Ovary (tissue), 9 donors: ENCODE results near the gene PLAC8. TPM values are rescaled to one million over a fixed set of nuclear protein-coding genes. Genes with fewer than 3 reads are reported as not detected.

Experiments
- DNase-seq, 5 donors: peaks; one replicate each; pipeline ENCODE4 v3.0.0-alpha.2; 2019 to 2020
- H3K27ac ChIP-seq, 2 donors: fragments of 200-600 bp; one replicate each; pipeline versions ENCODE4 v1.5.1 to v1.8.0; 2019 to 2022
- H3K27me3 ChIP-seq: fragments of 200-600 bp; one replicate; pipeline ENCODE4 v1.8.0; 2022
- H3K36me3 ChIP-seq: fragments of 200-600 bp; sonication (generic); one replicate; pipeline ENCODE4 v1.5.1; 2019
- H3K4me1 ChIP-seq: one replicate; pipeline ENCODE4 v1.8.1; 2013; ENCODE audit warnings: mild to moderate bottlenecking, moderate library complexity; ENCODE audit not compliant: insufficient read depth
- H3K4me3 ChIP-seq: fragments of 200-600 bp; sonication (generic); one replicate; pipeline ENCODE4 v1.5.1; 2017
- H3K9me3 ChIP-seq, 2 donors: fragments of 200-600 bp in 1 of 2; sonication (generic) in 1 of 2; one replicate each; pipeline versions ENCODE4 v1.5.1 to v1.8.1; 2013 to 2019; ENCODE audit warnings: mild to moderate bottlenecking in 1 of 2, moderate library complexity in 1 of 2
- EP300 ChIP-seq: sonication (generic); formaldehyde crosslinking; IDR thresholded peaks from one replicate; pipeline ENCODE4 v1.6.1; 2017; ENCODE audit warnings: antibody characterized with exemption
- POLR2A ChIP-seq: fragments of 450-650 bp; IDR thresholded peaks from one replicate; pipeline ENCODE4 v1.6.1; 2017; ENCODE audit warnings: antibody characterized with exemption, mild to moderate bottlenecking, moderate library complexity
- WGBS, 3 donors: extraction: QIAGEN DNeasy Blood & Tissue Kit in 1 of 3; methylation state at CpG; one replicate each; pipeline versions ENCODE4 v1.1.5 to v1.1.7; 2013 to 2017; 5-methylcytosine and 5-hydroxymethylcytosine counted together
- intact Hi-C, 4 donors: fragments of 100-400 bp; cut with DNase I; formaldehyde crosslinking; loops; one replicate each; pipeline versions ENCODE4 v1.11.0 to v1.15.1; 2022 to 2023
- polyA plus RNA-seq, 2 donors: library from polyadenylated mRNA; stranded (reverse); fragments of 200-250 nt in 1 of 2; fragments of 350-450 nt in 1 of 2; fragmentation: Illumina TruSeq in 1 of 2; extraction: RNeasy Lipid Tissue Mini Kit (QIAGEN cat#74804) in 1 of 2; gene quantifications; one replicate each; pipeline ENCODE4 v1.2.3, GENCODE V29; 2013 to 2014
- total RNA-seq, 7 donors: library from RNA; depleted of rRNA in 2 of 7; stranded (reverse); fragments of >200 nt in 2 of 7; fragmentation: NEBNext Ultra II Directional in 3 of 7; extraction: Animal tissue kit (Norgen Biotek cat#: 25700) in 3 of 7; gene quantifications; one replicate each; pipeline versions ENCODE4 v1.1.0 to v1.2.4, GENCODE V29; 2016 to 2023
- TF ChIP-seq, protein P1 (sequence below), 3 donors: fragments of 450-650 bp in 2 of 3; fragments of 200-600 bp in 1 of 3; IDR thresholded peaks; one replicate each; pipeline versions ENCODE4 v1.5.1 to v1.8.0; 2016 to 2022; ENCODE audit warnings: antibody characterized with exemption in 3 of 3, mild to moderate bottlenecking in 1 of 3
- donor health status: DM: no; HTN: no; CAD: no; lungs with moderate emphysema.
- donor health status: DM: no; HTN: no; CAD: no.
- donor health status: Bipolar disorder and iron deficiency.
- donor health status: DM: yes; HTN: yes; CAD: no.
- donor health status: DM: no; HTN: no; CAD: no.
- donor health status: DM: yes; HTN: yes; CAD: no.

PLAC8 gene
- total and polyA plus RNA-seq, 9 donors, result 0.40 to 15.4 (median 1.9) TPM

DNA sequence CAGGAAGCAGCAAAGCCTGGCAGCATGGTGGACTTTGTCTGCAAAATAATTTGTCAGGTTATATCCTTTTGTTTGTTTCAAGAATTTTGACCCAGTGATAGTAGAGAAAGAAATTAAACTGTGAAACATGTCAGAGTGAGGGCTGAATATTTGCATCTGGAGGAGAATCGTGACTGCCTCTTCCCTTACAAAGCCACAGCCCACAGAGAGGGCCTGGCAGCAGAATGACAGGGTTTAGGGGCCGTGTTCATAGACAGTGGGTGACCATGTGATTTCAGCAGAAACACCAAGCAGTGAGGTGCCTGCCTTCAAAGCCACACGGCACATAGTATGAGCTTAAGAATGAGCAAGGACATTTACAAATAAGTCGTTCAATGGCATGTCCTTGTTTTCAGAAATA, 24.4 kb upstream of the PLAC8 start:
- Histone ChIP-seq H3K27me3 (no peaks in the 10 kb centered on the region), H3K4me3 (no peak overlapping the region), H3K9me3 (peaks cover 0 to 4% of the 10 kb centered on the region in 2 donors), H3K27ac (no peak overlapping the region), H3K4me1 (no peaks in the 10 kb centered on the region), H3K36me3 (no peaks in the 10 kb centered on the region)
- TF ChIP-seq POLR2A, result no peak
- no peak for TF ChIP-seq EP300
- TF ChIP-seq, protein P1, sequence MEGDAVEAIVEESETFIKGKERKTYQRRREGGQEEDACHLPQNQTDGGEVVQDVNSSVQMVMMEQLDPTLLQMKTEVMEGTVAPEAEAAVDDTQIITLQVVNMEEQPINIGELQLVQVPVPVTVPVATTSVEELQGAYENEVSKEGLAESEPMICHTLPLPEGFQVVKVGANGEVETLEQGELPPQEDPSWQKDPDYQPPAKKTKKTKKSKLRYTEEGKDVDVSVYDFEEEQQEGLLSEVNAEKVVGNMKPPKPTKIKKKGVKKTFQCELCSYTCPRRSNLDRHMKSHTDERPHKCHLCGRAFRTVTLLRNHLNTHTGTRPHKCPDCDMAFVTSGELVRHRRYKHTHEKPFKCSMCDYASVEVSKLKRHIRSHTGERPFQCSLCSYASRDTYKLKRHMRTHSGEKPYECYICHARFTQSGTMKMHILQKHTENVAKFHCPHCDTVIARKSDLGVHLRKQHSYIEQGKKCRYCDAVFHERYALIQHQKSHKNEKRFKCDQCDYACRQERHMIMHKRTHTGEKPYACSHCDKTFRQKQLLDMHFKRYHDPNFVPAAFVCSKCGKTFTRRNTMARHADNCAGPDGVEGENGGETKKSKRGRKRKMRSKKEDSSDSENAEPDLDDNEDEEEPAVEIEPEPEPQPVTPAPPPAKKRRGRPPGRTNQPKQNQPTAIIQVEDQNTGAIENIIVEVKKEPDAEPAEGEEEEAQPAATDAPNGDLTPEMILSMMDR (IDR thresholded peaks at IDR 0.05), result no peak
- intact Hi-C loops, result no loop called here
- no peak for DNase-seq
- WGBS, 3 donors, result 52% methylated on average over 4 of the region's 4 CpGs

DNA sequence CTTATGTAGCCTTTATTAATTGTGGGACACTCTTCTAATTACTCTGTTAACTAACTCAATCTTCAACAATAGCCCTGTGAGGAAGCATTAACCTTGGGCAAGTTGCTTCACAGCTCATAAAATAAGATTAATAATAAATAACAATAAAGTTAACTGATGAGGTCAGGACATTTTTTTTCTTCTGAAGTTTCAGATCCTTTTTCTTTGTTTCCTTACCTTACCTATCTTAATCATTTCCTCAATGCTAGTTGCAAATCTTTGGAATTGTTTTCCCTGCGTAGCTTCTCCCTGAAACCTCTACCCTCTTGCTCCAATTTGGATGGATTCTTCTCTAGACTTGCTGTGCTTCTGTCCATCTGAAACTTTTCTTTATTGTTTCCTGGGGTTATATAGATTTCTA, 17.5 kb upstream of the PLAC8 start:
- Histone ChIP-seq H3K4me1 (no peaks in the 10 kb centered on the region), H3K27ac (no peak overlapping the region), H3K9me3 (peaks cover 0 to 4% of the 10 kb centered on the region in 2 donors), H3K4me3 (no peak overlapping the region), H3K36me3 (no peaks in the 10 kb centered on the region), H3K27me3 (no peaks in the 10 kb centered on the region)
- intact Hi-C loops, result no loop called here
- DNase-seq, result no peak
- TF ChIP-seq, protein P1 (IDR thresholded peaks at IDR 0.05), result no peak
- TF ChIP-seq EP300 (no peak), POLR2A (no peak)
- WGBS, 3 donors, result 80 to 93% (median 91%) methylated on average over 1 of the region's 1 CpG

DNA sequence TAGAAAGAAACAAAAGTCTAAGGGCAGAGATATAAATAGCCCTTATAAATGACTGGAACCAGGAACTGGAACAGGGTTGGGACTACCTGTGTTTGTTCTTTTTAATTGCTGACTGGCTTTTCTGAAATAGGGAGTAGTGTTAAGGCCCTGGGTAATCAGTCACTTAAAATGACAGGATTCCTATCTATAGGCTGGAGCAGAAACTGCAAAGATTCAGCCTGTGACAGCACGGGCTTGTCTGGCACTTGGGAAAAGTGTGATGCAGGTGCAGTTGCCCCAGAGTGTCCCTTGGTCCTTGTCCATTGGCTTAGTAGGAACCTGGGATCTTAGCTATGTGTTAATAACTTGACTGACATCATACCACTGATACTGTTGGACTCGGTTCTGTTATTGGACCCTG, 14.7 kb upstream of the PLAC8 start:
- 78 to 85% (median 84%) methylated on average over 2 of the region's 2 CpGs for WGBS, 3 donors

DNA sequence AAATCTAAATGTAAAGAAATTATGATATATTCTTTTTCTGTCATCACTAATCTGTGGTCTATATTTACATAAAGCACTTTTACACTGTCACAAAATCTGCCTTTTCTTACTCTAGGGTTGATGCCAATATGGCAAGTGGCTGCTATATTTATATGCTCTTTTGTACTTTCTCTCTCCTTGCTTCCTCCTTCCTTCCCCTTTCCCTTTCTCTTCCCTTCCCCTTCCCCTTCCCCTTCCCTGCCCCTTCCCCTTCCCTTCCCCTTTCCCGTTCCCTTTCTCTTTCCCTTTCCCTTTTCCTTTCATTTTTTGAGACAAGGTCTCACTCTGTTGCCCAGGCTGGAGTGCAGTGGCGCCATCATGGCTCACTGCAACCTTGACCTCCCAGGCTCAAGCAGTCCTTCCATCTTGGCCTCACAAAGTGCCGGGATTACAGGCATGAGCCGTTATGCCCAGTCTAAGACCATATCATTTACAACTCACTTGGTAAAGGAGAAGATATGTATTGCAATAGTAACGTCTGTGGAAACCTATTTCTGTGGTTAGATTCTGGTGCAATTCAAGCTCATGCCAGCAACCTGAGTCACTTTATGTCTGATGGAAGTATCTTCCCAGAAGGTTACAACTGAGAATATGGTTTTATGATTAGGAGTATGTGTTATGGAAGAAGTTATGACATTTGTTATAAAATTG, 13.9 kb upstream of the PLAC8 start:
- intact Hi-C loops, result no loop called here
- Histone ChIP-seq H3K27ac (no peak overlapping the region), H3K4me3 (no peak overlapping the region), H3K36me3 (no peaks in the 10 kb centered on the region), H3K9me3 (no peaks in the 10 kb centered on the region), H3K27me3 (no peaks in the 10 kb centered on the region), H3K4me1 (no peaks in the 10 kb centered on the region)
- 80 to 85% (median 82%) methylated on average over 5 of the region's 5 CpGs for WGBS, 3 donors
- TF ChIP-seq EP300, result no peak
- TF ChIP-seq, protein P1 (IDR thresholded peaks at IDR 0.05), result no peak
- no peak for TF ChIP-seq POLR2A
- no peak for DNase-seq

More for the DNA sequence above, 14.7 kb upstream of the PLAC8 start:
- H3K36me3 ChIP-seq, result no peaks in the 10 kb centered on the region
- H3K4me3 ChIP-seq, result no peak overlapping the region
- no peak overlapping the region for H3K27ac ChIP-seq
- no peak for DNase-seq
- H3K27me3 ChIP-seq, result no peaks in the 10 kb centered on the region
- TF ChIP-seq POLR2A, result no peak
- TF ChIP-seq EP300, result no peak
- TF ChIP-seq, protein P1 (IDR thresholded peaks at IDR 0.05), result no peak
- no peaks in the 10 kb centered on the region for H3K4me1 ChIP-seq
- intact Hi-C loops, result no loop called here
- H3K9me3 ChIP-seq, result no peaks in the 10 kb centered on the region
